ENCODE data around the gene CD53.
A peak's percentile ranks its signal among the peaks of the same experiment; 100 is the strongest.

CD53 gene

DNA sequence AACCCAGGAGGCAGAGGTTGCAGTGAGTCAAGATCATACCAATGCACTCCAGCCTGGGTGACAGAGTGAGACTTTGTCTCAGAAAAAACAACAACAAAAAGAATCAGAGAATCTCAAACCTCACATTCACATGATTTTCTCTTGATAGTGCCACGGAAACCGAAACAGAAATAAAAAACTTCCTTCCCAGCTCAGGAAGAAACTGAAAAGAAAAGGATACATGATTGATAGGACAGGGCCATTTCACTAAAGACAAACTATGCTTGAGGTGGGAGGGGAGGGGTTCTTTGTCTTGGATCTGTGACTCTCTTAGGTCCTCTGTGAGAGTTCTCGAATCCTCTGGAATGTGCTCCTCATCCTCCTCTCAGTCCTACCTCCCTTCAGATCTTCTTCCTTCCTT, 19.8 kb upstream of the CD53 start:
- no peaks in the 10 kb centered on the region for H3K9me2 ChIP-seq (replicated peaks; ENCODE audit: control insufficient read depth, low read length)
- H3F3A ChIP-seq (ENCODE audit: control insufficient read depth, insufficient read depth), result no peaks in the 10 kb centered on the region
- H3K4me2 ChIP-seq (ENCODE audit: low read length), result no peak overlapping the region
- no peaks in the 10 kb centered on the region for H3K36me3 ChIP-seq (ENCODE audit: control insufficient read depth, low read length)
- no peak for TF ChIP-seq EZH2phosphoT487 (IDR thresholded peaks at IDR 0.05; ENCODE audit: borderline replicate concordance, low read length)
- TF ChIP-seq, protein P1, sequence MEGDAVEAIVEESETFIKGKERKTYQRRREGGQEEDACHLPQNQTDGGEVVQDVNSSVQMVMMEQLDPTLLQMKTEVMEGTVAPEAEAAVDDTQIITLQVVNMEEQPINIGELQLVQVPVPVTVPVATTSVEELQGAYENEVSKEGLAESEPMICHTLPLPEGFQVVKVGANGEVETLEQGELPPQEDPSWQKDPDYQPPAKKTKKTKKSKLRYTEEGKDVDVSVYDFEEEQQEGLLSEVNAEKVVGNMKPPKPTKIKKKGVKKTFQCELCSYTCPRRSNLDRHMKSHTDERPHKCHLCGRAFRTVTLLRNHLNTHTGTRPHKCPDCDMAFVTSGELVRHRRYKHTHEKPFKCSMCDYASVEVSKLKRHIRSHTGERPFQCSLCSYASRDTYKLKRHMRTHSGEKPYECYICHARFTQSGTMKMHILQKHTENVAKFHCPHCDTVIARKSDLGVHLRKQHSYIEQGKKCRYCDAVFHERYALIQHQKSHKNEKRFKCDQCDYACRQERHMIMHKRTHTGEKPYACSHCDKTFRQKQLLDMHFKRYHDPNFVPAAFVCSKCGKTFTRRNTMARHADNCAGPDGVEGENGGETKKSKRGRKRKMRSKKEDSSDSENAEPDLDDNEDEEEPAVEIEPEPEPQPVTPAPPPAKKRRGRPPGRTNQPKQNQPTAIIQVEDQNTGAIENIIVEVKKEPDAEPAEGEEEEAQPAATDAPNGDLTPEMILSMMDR (IDR thresholded peaks at IDR 0.05; ENCODE audit: low read depth, low read length, poor library complexity, severe bottlenecking), result no peak
- no peaks in the 10 kb centered on the region for H4K20me1 ChIP-seq (ENCODE audit: control insufficient read depth, insufficient read depth, low read depth, low read length)
- no peaks in the 10 kb centered on the region for H3K27me3 ChIP-seq (ENCODE audit: control insufficient read depth, low read length)
- H3K27ac ChIP-seq (ENCODE audit: low read depth, low read length), result no peak overlapping the region
- peaks cover 2% of the 10 kb centered on the region for H3K4me1 ChIP-seq (ENCODE audit: control insufficient read depth, low read length)
- H3K4me3 ChIP-seq (ENCODE audit: low read length), result no peak overlapping the region
- no peaks in the 10 kb centered on the region for H3K79me2 ChIP-seq (ENCODE audit: control insufficient read depth, low read length)
- H3K9me3 ChIP-seq (ENCODE audit: control insufficient read depth, insufficient read depth, low read length), result no peaks in the 10 kb centered on the region

DNA sequence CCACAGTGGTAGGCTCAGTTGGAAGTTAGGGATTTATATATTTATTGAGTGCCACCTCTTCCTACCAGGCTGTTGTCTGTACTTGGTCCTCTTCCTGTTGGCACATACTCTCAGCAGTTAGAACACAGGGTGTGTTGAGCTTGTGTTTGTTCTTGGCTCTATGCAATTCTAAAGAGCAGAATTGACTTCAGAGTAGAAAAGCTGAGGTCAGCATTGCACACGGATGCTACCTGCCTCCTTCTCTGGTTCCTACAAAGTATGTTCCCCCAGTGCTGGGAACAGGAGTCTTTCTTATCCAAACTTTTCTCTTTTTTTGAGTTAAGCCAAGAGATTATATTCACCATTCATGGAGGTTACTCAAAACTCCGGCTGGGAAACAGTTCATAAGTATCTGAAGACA, 16.5 kb upstream of the CD53 start:
- H3K4me2 ChIP-seq (ENCODE audit: low read length), result no peak overlapping the region
- H3K4me3 ChIP-seq (ENCODE audit: low read length), result no peak overlapping the region
- no peaks in the 10 kb centered on the region for H3K27me3 ChIP-seq (ENCODE audit: control insufficient read depth, low read length)
- H3K9me3 ChIP-seq (ENCODE audit: control insufficient read depth, insufficient read depth, low read length), result no peaks in the 10 kb centered on the region
- H3K4me1 ChIP-seq (ENCODE audit: control insufficient read depth, low read length), result peaks cover 22% of the 10 kb centered on the region
- no peaks in the 10 kb centered on the region for H3F3A ChIP-seq (ENCODE audit: control insufficient read depth, insufficient read depth)
- H3K79me2 ChIP-seq (ENCODE audit: control insufficient read depth, low read length), result no peaks in the 10 kb centered on the region
- H3K36me3 ChIP-seq (ENCODE audit: control insufficient read depth, low read length), result no peaks in the 10 kb centered on the region
- no peaks in the 10 kb centered on the region for H4K20me1 ChIP-seq (ENCODE audit: control insufficient read depth, insufficient read depth, low read depth, low read length)
- H3K27ac ChIP-seq (ENCODE audit: low read depth, low read length), result no peak overlapping the region
- TF ChIP-seq EZH2phosphoT487 (IDR thresholded peaks at IDR 0.05; ENCODE audit: borderline replicate concordance, low read length), result no peak
- TF ChIP-seq, protein P1 (IDR thresholded peaks at IDR 0.05; ENCODE audit: low read depth, low read length, poor library complexity, severe bottlenecking), result no peak
- no peaks in the 10 kb centered on the region for H3K9me2 ChIP-seq (replicated peaks; ENCODE audit: control insufficient read depth, low read length)

DNA sequence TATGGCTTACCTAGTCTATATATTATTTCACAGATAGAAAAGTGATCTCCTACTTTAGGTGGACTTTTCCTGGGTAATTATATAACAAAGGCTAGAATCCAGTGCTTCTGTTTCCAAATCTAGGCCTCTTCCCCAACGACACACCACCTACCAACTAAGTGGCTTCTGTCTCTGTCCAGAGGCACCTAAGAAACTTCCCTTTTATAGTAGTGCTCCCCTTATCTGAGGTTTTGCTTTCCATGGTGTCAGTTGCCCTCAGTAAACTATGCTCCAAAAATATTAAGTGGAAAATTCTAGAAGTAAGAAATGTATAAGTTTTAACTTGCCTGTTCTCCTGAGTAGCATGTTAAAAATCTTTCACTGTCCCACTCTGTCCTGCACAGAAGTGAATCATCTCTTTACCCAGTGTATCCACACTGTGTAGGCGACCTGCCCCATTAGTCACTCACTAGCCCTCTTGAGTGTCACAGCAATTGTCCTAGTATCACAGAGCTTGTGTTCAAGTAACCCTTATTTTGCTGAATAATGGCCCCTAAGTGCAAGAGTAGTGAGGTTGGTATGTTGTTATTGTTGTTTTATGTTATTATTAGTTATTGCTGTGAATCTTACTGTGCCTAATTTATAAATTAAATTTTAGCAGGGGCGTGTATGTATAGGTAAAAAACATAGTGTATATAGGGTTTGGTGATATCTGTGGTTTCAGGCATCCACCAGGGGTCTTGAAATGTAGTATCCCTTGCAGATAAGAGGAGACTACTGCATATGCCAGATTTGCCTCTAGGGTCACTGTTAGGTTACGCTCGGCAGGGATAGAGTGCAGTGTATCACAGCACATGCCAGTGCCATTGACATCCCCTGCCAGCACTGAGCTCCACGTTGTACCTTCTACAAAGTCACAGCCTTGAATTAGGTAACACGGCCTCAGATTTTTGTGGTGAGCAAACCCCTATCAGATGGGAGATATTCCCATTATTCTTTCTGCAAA, 14.7 kb upstream of the CD53 start:
- H3K27me3 ChIP-seq (ENCODE audit: control insufficient read depth, low read length), result no peaks in the 10 kb centered on the region
- H3F3A ChIP-seq (ENCODE audit: control insufficient read depth, insufficient read depth), result no peaks in the 10 kb centered on the region
- no peaks in the 10 kb centered on the region for H3K9me3 ChIP-seq (ENCODE audit: control insufficient read depth, insufficient read depth, low read length)
- H3K4me3 ChIP-seq (ENCODE audit: low read length), result no peak overlapping the region
- H3K4me1 ChIP-seq (ENCODE audit: control insufficient read depth, low read length), result peaks cover 22% of the 10 kb centered on the region
- TF ChIP-seq, protein P1 (IDR thresholded peaks at IDR 0.05; ENCODE audit: low read depth, low read length, poor library complexity, severe bottlenecking), result no peak
- TF ChIP-seq EZH2phosphoT487 (IDR thresholded peaks at IDR 0.05; ENCODE audit: borderline replicate concordance, low read length), result no peak
- H4K20me1 ChIP-seq (ENCODE audit: control insufficient read depth, insufficient read depth, low read depth, low read length), result no peaks in the 10 kb centered on the region
- H3K4me2 ChIP-seq (ENCODE audit: low read length), result peak overlapping the region; percentile 48
- no peaks in the 10 kb centered on the region for H3K36me3 ChIP-seq (ENCODE audit: control insufficient read depth, low read length)
- H3K79me2 ChIP-seq (ENCODE audit: control insufficient read depth, low read length), result no peaks in the 10 kb centered on the region
- H3K9me2 ChIP-seq (replicated peaks; ENCODE audit: control insufficient read depth, low read length), result no peaks in the 10 kb centered on the region
- H3K27ac ChIP-seq (ENCODE audit: low read depth, low read length), result no peak overlapping the region

Measured in DOHH2 (cell line).